Keratinocyte (primary cell): ENCODE data around the gene COL11A2. TPM values are rescaled to one million over a fixed set of nuclear protein-coding genes. Genes with fewer than 3 reads are reported as not detected.

Experiments
- DNase-seq: peaks from one replicate; pipeline ENCODE4 v3.0.0-alpha.2; 2011; ENCODE audit warnings: low read depth, missing footprints, low spot score
- FAIRE-seq: peaks from 2 replicates; lab custom pipeline; 2011; peaks lifted over from hg19 to GRCh38; lab: Jason Lieb, UNC
- H2AFZ ChIP-seq: 2 replicates; pipeline ENCODE4 v1.6.0; 2012; ENCODE audit warnings: low read length, control low read depth, inconsistent platforms; ENCODE audit not compliant: control insufficient read depth
- H3K27ac ChIP-seq: 2 replicates; pipeline ENCODE4 v1.5.1; 2011; ENCODE audit warnings: low read length; ENCODE audit not compliant: control insufficient read depth, insufficient read depth
- H3K27me3 ChIP-seq: 3 replicates; pipeline ENCODE4 v1.6.0; 2011; ENCODE audit warnings: low read length; ENCODE audit not compliant: control insufficient read depth, insufficient read depth; ENCODE audit errors: extremely low read depth
- H3K36me3 ChIP-seq, 2 experiments: 2 replicates in 1 of 2; 3 replicates in 1 of 2; pipeline ENCODE4 v1.5.1; 2011; ENCODE audit warnings: low read length in 2 of 2, mild to moderate bottlenecking in 1 of 2; ENCODE audit not compliant: control insufficient read depth in 2 of 2, insufficient read depth in 2 of 2; ENCODE audit errors: extremely low read depth in 1 of 2
- H3K4me1 ChIP-seq: 3 replicates; pipeline ENCODE4 v1.5.1; 2011; ENCODE audit warnings: low read length; ENCODE audit not compliant: control insufficient read depth, insufficient read depth; ENCODE audit errors: extremely low read depth
- H3K4me2 ChIP-seq: 3 replicates; pipeline ENCODE4 v1.6.0; 2011; ENCODE audit warnings: low read depth, low read length; ENCODE audit not compliant: control insufficient read depth, insufficient read depth; ENCODE audit errors: extremely low read depth
- H3K4me3 ChIP-seq, 3 experiments: fragments of 200-600 bp in 1 of 3; sonication (generic) in 1 of 3; 2 replicates in 2 of 3; 3 replicates in 1 of 3; pipeline ENCODE4 v1.5.1; 2011 to 2016; ENCODE audit warnings: low read length in 3 of 3, mild to moderate bottlenecking in 3 of 3, control low read depth in 2 of 3, inconsistent platforms in 1 of 3, low read depth in 1 of 3, mixed read lengths in 1 of 3, mixed run types in 1 of 3, moderate library complexity in 1 of 3; ENCODE audit not compliant: control insufficient read depth in 2 of 3, insufficient read depth in 2 of 3; ENCODE audit errors: extremely low read depth in 1 of 3
- H3K79me2 ChIP-seq: 2 replicates; pipeline ENCODE4 v1.6.0; 2012; ENCODE audit warnings: low read length; ENCODE audit not compliant: control insufficient read depth, insufficient read depth
- H3K9ac ChIP-seq: 3 replicates; pipeline ENCODE4 v1.6.0; 2011; ENCODE audit warnings: low read length; ENCODE audit not compliant: control insufficient read depth, insufficient read depth; ENCODE audit errors: extremely low read depth
- H3K9me1 ChIP-seq: 3 replicates; pipeline ENCODE4 v1.6.0; 2011; ENCODE audit warnings: low read length; ENCODE audit not compliant: control insufficient read depth, insufficient read depth; ENCODE audit errors: extremely low read depth
- H3K9me3 ChIP-seq: 2 replicates; pipeline ENCODE4 v1.5.1; 2012; ENCODE audit warnings: low read depth, low read length; ENCODE audit not compliant: control insufficient read depth
- H4K20me1 ChIP-seq: 3 replicates; pipeline ENCODE4 v1.6.0; 2011; ENCODE audit warnings: low read length; ENCODE audit not compliant: control insufficient read depth, insufficient read depth; ENCODE audit errors: extremely low read depth
- EZH2 ChIP-seq: IDR thresholded peaks from one replicate; pipeline ENCODE4 v1.6.1; 2012; ENCODE audit warnings: inconsistent platforms, mild to moderate bottlenecking, low read length, moderate library complexity
- dilution Hi-C: fragments of 300-500 bp; cut with MboI; formaldehyde crosslinking; loops from one replicate; pipeline ENCODE4 v1.7.0; 2020; ENCODE audit warnings: low sequenced_read_pairs; ENCODE audit not compliant: extremely low pct_ligation_motif_present
- polyA plus RNA-seq, 5 experiments: library from polyadenylated mRNA; depleted of rRNA in 3 of 5; stranded (reverse) in 3 of 5; stranded (forward) in 1 of 5; unstranded in 1 of 5; fragments of >200 nt; gene quantifications; 1 replicate in 1 of 5; 2 replicates in 3 of 5; 3 replicates in 1 of 5; pipeline versions ENCODE4 v1.2.1 to v1.2.3, GENCODE V29; 2011 to 2012; ENCODE audit warnings: missing spikeins in 2 of 5, low read depth in 1 of 5, low replicate concordance in 1 of 5
- TF ChIP-seq, protein P1 (sequence below), 3 experiments: IDR thresholded peaks in 1 of 3; conservative IDR thresholded peaks in 1 of 3; optimal IDR thresholded peaks in 1 of 3; 2 replicates in 2 of 3; 3 replicates in 1 of 3; pipeline versions ENCODE3 to v1.5.1; 2011; ENCODE audit warnings: low read length in 3 of 3, mild to moderate bottlenecking in 3 of 3, moderate library complexity in 2 of 3, control low read depth in 1 of 3, inconsistent platforms in 1 of 3; ENCODE audit not compliant: insufficient read depth in 2 of 3; ENCODE audit errors: extremely low read depth in 1 of 3

COL11A2 gene
- polyA plus RNA-seq, 1 donor (not counting 4 experiments of a cell fraction or from before 2014, with no cell fraction given): 0.08 TPM

DNA sequence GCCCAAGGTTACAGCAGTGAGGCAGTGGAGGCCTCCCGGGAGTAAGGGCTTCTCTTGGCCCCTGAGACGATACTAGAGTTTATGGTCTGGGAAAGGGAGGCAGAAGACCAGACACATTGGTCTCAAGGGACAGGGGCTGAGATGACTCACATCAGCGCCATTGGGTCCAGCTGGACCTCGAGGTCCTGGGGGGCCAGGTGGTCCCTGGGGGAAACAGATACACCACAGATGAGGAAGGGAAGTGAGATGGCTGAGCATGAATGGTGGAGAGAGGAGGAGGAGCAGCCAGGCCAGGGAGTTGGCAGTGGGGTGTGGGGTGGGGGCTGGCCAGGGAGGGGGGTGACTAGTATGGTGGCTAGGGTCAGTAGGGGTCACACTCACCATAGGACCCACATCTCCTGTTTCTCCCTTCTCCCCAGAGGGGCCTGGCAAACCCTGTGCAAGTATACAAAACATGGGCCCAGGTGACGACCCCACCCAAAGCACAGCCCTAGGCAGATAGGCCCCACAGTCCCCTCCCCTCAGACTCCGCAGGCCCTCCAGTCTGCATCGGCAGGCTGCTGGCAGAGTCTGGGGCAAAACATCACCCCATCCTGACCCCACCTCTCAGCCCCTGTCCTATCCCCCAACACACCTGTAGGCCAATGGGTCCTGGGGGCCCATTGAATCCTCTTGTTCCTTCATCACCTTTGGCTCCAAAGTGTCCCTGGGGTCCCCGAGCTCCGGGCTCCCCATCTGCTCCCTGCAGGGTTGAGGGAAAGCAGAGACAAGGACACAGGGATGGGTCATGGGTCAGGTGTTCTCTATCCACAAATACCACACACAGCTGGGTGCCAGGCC is 21.9 kb downstream of the COL11A2 start:
- Histone ChIP-seq H3K36me3 (no peaks in the 10 kb centered on the region), H3K4me2 (no peak overlapping the region), H3K27me3 (peaks cover 6% of the 10 kb centered on the region), H3K4me1 (no peaks in the 10 kb centered on the region), H3K4me3 (no peak overlapping the region), H3K9ac (no peak overlapping the region), H4K20me1 (no peaks in the 10 kb centered on the region), H3K9me3 (no peaks in the 10 kb centered on the region), H2AFZ (no peak overlapping the region), H3K27ac (no peak overlapping the region), H3K79me2 (no peaks in the 10 kb centered on the region), H3K9me1 (no peaks in the 10 kb centered on the region)
- DNase-seq (no peak), FAIRE-seq (no peak)
- no peak for TF ChIP-seq EZH2
- TF ChIP-seq, protein P1, sequence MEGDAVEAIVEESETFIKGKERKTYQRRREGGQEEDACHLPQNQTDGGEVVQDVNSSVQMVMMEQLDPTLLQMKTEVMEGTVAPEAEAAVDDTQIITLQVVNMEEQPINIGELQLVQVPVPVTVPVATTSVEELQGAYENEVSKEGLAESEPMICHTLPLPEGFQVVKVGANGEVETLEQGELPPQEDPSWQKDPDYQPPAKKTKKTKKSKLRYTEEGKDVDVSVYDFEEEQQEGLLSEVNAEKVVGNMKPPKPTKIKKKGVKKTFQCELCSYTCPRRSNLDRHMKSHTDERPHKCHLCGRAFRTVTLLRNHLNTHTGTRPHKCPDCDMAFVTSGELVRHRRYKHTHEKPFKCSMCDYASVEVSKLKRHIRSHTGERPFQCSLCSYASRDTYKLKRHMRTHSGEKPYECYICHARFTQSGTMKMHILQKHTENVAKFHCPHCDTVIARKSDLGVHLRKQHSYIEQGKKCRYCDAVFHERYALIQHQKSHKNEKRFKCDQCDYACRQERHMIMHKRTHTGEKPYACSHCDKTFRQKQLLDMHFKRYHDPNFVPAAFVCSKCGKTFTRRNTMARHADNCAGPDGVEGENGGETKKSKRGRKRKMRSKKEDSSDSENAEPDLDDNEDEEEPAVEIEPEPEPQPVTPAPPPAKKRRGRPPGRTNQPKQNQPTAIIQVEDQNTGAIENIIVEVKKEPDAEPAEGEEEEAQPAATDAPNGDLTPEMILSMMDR (optimal IDR thresholded peaks at IDR 0.05 in 1 of 3, IDR thresholded peaks at IDR 0.05 in 1 of 3, conservative IDR thresholded peaks at IDR 0.05 in 1 of 3; ENCODE audit: extremely low read depth in 1 of 3, insufficient read depth in 2 of 3, low read length in 3 of 3): no peak
- dilution Hi-C loops: no loop called here

DNA sequence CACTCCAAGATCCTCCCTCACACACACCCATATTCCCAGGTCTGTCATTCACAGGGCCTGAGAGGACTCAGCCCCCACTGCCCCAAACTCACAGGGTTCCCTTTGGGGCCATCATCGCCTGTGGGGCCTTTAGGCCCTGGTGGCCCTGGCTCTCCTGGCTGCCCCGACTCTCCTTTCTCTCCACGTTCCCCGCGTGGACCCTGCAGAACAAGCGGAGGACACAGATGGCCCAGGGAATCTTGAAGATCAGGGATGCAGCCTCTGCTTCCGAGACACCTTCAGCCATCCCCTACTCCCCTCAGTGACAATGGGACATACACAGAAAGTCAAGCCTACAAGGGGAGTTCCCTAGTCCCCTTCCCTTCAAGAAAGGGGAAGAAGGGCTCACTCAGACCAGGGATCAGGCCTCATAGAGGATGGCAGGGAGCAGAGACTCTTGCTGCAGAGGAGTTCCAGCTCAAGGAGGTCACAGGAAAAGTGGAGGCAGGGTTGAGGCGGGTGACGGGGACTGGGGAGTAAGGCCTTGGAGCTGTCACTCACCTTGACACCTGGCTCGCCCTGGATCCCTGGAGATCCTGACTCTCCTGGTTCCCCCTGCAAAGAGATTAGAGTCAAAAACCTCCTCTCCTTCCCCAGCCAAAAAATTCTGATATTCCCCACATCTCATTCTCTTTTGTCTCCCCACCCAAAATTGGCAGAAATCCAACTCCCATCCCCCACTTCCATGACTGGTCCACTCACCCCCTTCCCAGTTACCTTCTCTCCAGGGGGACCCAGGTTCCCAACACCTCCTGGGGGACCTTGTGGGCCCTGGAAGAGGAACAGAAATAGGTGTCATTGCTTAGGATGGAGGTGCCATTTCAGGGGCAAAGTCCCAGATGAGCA is 22.7 kb downstream of the COL11A2 start:
- Histone ChIP-seq H3K4me2 (no peak overlapping the region), H3K9me3 (no peaks in the 10 kb centered on the region), H3K36me3 (no peaks in the 10 kb centered on the region), H3K79me2 (no peaks in the 10 kb centered on the region), H3K9me1 (no peaks in the 10 kb centered on the region), H4K20me1 (no peaks in the 10 kb centered on the region), H3K27ac (no peak overlapping the region), H3K4me1 (no peaks in the 10 kb centered on the region), H2AFZ (no peak overlapping the region), H3K9ac (no peak overlapping the region), H3K4me3 (no peak overlapping the region), H3K27me3 (peaks cover 6% of the 10 kb centered on the region)
- TF ChIP-seq, protein P1 (optimal IDR thresholded peaks at IDR 0.05 in 1 of 3, IDR thresholded peaks at IDR 0.05 in 1 of 3, conservative IDR thresholded peaks at IDR 0.05 in 1 of 3; ENCODE audit: extremely low read depth in 1 of 3, insufficient read depth in 2 of 3, low read length in 3 of 3): no peak
- TF ChIP-seq EZH2: no peak
- DNase-seq (no peak), FAIRE-seq (no peak)
- dilution Hi-C loops: no loop called here
